Ramos (cell line): ENCODE measurements around the gene PCDHA4.
"Not testable (repeated sequence)": the region's sequence is repeated elsewhere in the genome, so short reads cannot be mapped to it uniquely, and the experiment has no call there.

Source experiments
- in situ Hi-C: fragments of 300-500 bp; cut with MboI; formaldehyde crosslinking; loops from one replicate; pipeline ENCODE4 v1.14.3; 2022; ENCODE audit warnings: low sequenced_read_pairs; ENCODE audit not compliant: unreplicated experiment

PCDHA4 gene

DNA sequence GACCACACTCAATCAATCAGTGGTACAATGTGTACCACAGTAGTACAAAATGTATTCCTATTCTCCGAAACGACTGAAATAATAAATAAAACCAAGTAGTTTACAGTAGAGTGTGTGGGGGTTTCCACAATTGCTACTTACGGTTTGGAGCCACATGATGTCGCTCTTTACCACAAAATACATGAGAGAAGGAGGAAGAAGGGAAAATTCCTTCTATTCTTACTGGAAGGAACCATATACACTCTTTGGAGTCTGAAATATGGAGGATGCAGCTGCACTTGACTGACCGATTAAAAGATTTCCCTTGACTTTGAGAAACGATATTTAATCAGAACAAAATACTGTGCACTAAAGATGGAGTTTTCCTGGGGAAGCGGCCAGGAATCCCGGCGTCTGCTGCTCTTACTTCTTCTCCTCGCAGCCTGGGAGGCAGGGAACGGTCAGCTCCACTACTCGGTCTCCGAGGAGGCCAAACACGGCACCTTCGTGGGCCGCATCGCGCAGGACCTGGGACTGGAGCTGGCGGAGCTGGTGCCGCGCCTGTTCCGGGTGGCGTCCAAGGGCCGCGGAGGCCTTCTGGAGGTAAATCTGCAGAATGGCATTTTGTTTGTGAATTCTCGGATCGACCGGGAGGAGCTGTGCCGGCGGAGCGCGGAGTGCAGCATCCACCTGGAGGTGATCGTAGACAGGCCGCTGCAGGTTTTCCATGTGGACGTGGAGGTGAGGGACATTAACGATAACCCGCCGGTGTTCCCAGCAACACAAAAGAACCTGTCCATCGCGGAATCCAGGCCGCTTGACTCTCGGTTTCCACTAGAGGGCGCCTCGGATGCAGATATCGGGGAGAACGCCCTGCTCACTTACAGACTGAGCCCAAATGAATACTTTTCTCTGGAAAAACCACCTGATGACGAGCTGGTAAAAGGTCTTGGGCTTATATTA is at the start of gene PCDHA4:
Gene PCDHA4, plus strand, starts transcription at position 235 of the 942 bp plus-strand sequence.
- in situ Hi-C loops: no loop called here

DNA sequence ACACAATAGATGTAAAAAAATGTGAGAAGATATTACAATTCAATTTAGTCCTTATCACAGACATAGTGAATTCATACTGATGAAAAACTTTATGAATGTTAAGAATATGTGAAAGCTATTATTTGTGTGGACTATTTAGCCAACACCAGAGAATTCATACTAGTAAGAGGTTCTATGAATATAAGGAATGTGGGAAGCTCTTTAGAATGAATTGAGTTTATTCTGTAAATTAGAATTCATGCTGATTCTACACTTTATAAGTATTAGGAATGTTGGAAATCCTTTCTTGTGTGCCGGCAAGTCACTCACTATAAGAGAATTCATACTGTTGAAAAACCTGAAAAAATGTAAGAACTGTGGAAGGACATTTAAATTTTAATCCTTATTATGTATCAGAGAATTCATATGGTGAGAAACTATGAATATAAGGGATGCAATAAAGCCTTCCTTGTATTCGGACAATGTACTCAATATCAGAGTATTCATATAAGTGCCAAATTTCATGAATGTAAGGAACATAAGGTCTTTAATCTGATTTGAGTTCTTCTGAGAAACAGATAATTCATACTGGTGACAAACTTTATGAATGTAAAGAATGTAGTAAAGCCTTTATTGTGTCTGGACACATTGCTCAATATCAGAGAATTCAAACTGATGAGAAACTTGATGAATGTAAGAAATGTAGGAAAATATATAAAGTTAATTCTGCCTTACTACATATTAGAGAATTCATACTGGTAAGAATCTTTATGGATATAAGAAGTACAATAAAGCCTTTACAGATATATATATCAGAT is 42.5 kb upstream of the PCDHA4 start:
- in situ Hi-C loops: no loop called here

DNA sequence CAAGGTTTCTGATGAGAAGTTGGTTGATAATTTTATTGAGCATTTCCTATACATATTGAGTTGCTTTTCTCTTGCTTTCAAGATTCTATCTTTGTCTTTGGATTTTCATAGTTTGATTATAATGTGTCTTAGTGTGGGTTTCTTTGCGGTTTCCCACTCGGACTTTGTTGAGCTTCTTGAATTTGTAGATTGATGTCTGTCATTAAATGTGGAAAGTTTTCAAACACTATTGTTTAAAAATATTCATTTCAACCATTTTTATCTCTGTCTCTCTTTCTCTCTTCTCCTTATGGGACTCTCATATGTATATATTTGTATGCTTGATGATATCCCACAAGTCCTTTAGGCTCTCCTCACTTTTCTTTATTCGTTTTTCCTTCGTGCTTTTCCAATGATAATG is 39.4 kb upstream of the PCDHA4 start:
- in situ Hi-C loops: no loop called here

DNA sequence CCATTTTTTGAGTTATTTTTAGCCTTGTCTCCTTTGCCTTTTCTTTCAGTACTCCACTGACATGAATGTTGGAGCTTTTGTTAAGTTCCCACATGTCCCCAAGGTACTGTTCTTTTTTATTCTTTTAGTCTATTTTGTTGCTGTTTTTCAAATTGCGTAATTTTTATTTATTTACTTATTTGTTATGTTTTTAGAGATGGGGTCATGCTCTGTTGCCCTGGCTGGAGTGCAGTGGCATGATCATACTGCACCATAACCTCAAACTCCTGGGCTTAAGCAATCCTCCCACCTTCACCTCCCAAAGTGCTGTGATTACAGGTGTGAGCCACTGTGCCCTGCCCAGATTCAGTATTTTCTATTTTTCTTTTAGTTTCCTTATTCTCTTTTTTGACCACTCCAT is 26.4 kb upstream of the PCDHA4 start:
- in situ Hi-C loops: no loop called here

DNA sequence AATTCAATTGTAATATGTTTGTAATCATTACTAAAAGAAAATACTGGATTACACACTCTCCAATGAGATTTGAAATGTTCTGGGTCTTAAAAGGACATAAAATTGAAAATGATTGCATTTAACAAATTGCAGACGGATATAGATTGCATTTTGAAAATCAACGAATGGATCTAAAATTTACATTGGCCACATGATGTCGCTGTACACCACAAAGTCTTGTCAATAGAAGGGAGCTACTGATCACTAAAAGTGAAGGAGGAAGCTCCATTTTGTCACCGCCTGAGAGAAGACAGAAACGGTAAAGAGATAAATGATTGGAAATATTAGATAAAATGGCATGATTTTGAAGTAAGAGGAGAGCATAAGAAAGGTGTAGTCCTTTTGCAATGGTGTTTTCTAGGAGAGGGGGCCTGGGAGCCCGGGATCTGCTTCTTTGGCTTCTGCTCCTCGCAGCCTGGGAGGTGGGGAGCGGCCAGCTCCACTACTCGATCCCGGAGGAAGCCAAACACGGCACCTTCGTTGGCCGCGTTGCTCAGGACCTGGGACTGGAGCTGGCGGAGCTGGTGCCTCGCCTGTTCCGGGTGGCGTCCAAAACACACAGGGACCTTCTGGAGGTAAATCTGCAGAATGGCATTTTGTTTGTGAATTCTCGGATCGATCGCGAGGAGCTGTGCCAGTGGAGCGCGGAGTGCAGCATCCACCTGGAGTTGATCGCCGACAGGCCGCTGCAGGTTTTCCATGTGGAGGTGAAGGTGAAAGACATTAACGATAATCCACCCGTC is 20.8 kb upstream of the PCDHA4 start, which contains the start of gene PCDHA1:
Gene PCDHA1, plus strand, starts transcription at position 236 of the 782 bp plus-strand sequence.
- in situ Hi-C loops: no loop called here

DNA sequence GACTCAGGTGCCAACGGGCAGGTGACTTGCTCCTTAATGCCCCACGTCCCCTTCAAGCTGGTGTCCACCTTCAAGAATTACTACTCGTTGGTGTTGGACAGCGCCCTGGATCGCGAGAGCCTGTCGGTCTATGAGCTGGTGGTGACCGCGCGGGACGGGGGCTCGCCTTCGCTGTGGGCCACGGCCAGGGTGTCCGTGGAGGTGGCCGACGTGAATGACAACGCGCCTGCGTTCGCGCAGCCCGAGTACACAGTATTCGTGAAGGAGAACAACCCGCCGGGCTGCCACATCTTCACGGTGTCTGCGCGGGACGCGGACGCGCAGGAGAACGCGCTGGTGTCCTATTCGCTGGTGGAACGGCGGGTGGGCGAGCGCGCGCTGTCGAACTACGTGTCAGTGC is 19.4 kb upstream of the PCDHA4 start:
- in situ Hi-C loops: not testable (repeated sequence)

DNA sequence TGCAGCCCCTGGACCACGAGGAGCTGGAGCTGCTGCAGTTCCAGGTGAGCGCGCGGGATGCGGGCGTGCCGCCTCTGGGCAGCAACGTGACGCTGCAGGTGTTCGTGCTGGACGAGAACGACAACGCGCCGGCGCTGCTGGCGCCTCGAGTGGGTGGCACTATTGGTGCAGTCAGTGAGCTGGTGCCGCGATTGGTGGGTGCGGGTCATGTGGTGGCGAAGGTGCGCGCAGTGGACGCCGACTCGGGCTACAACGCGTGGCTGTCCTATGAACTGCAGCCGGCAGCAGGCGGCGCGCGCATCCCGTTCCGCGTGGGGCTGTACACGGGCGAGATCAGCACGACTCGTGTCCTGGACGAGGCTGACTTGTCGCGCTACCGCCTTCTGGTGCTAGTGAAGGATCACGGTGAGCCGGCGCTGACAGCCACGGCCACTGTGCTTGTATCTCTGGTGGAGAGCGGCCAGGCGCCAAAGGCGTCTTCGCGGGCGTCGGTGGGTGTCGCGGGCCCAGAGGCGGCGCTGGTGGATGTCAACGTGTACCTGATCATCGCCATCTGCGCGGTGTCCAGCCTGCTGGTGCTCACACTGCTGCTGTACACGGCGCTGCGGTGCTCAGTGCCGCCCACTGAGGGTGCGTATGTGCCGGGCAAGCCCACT is 18.9 kb upstream of the PCDHA4 start:
- in situ Hi-C loops: not testable (repeated sequence)

DNA sequence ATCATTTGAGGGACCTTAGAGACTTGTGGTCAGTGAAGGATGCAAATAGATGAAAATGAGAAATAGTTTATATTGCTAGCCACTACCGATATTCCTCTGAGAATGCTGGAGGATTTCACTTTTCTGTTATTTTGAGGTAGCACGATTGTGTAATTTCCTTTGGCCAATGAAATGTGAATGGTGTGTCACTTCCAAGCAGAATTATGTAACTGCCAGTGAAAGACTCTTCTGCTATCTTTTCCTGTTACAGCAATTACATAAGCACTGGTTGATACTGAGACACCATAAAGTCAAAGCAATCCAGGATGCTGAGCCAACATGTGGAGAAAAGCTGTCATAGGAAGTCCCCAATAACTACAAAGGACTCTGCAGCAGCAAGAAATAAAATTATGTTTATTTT is 15.8 kb upstream of the PCDHA4 start:
- in situ Hi-C loops: no loop called here

DNA sequence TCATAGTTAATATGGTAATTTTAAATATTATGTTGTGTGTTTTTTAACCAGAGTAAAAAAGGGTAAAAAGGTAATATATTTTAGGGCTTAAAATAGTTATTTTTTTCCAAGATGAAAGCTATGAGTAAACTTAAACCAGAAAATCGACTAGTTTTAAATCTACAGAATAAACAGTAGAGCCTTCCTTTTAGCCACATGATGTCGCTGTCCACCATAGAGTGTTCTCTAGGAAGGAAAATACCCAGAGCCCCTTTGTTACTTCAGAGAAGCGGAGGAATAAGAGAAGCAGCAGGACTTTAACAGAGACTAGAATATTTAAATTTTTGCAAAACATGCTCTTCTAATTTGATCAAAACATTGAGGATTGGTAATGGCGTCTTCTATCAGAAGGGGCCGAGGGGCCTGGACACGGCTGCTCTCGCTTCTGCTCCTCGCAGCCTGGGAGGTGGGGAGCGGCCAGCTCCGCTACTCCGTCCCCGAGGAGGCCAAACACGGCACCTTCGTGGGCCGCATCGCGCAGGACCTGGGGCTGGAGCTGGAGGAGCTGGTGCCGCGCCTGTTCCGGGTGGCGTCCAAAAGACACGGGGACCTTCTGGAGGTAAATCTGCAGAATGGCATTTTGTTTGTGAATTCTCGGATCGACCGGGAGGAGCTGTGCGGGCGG is 12.1 kb upstream of the PCDHA4 start, which contains the start of gene PCDHA2:
Gene PCDHA2, plus strand, starts transcription at position 258 of the 664 bp plus-strand sequence.
- in situ Hi-C loops: no loop called here

DNA sequence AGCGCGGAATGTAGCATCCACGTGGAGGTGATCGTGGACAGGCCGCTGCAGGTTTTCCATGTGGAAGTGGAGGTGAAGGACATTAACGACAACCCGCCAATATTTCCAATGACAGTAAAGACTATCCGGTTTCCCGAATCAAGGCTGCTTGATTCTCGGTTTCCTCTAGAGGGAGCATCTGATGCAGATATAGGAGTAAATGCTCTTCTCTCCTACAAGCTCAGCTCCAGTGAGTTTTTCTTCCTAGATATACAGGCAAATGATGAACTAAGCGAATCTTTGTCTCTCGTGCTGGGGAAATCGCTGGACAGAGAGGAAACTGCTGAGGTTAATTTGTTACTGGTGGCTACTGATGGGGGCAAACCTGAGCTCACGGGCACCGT is 11.6 kb upstream of the PCDHA4 start:
- in situ Hi-C loops: no loop called here

DNA sequence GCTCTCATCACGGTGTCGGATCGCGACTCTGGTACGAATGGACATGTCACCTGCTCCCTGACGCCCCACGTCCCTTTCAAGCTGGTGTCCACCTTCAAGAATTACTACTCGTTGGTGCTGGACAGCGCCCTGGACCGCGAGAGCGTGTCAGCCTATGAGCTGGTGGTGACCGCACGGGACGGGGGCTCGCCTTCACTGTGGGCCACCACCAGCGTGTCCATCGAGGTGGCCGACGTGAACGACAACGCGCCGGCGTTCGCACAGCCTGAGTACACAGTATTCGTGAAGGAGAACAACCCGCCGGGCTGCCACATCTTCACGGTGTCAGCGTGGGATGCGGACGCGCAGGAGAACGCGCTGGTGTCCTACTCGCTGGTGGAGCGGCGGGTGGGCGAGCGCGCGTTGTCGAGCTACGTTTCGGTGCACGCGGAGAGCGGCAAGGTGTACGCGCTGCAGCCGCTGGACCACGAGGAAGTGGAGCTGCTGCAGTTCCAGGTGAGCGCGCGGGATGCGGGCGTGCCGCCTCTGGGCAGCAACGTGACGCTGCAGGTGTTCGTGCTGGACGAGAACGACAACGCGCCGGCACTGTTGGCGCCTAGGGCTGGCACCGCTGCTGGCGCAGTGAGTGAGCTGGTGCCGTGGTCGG is 10.7 kb upstream of the PCDHA4 start:
- in situ Hi-C loops: not testable (repeated sequence)

DNA sequence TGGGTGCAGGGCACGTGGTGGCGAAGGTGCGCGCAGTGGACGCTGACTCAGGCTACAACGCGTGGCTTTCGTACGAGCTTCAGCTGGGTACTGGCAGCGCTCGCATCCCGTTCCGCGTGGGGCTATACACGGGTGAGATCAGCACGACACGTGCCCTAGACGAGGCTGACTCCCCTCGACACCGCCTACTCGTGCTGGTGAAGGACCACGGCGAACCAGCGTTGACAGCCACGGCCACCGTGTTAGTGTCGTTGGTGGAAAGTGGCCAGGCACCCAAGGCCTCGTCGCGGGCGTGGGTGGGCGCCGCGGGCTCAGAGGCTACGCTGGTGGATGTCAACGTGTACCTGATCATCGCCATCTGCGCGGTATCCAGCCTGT is 10.2 kb upstream of the PCDHA4 start:
- in situ Hi-C loops: no loop called here

DNA sequence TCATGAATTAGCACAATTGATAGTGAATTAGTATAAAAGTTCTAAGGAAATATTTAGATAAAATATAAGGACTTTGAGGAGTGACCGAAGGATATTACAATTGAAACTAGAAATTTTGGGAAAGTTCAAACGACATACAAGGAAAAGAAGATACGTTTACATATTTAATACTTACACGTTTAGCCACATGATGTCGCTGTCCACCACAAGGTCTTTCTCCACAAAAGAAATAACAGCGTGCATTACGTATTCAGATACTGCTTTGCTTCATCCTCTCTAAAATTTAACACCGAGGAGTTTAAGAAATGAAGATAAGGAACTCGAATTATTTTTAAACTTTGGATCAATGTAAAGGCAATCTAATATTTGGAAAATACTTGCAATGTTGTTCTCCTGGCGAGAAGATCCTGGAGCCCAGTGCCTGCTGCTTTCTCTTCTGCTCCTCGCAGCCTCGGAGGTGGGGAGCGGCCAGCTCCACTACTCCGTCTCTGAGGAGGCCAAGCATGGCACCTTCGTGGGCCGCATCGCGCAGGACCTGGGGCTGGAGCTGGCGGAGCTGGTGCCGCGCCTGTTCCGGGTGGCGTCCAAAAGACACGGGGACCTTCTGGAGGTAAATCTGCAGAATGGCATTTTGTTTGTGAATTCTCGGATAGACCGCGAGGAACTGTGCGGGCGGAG is 5.9 kb upstream of the PCDHA4 start, which contains the start of gene PCDHA3:
Gene PCDHA3, plus strand, starts transcription at position 242 of the 678 bp plus-strand sequence.
- in situ Hi-C loops: no loop called here

DNA sequence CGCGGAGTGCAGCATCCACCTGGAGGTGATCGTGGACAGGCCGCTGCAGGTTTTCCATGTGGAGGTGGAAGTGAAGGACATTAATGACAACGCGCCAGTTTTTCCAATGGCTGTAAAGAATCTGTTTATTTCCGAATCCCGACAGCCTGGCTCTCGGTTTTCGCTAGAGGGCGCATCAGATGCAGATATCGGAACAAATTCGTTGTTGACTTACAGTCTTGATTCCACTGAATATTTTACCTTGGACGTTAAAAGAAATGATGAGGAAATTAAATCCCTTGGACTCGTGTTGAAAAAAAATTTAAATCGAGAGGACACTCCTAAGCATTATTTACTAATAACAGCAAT is 5.4 kb upstream of the PCDHA4 start:
- in situ Hi-C loops: no loop called here

DNA sequence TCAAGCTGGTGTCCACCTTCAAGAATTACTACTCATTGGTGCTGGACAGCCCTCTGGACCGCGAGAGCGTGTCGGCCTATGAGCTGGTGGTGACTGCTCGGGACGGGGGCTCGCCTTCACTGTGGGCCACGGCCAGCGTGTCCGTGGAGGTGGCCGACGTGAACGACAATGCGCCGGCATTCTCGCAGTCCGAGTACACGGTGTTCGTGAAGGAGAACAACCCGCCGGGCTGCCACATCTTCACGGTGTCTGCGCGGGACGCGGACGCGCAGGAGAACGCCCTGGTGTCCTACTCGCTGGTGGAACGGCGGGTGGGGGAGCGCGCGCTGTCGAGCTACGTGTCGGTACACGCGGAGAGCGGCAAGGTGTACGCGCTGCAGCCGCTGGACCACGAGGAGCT is 4.5 kb upstream of the PCDHA4 start:
- in situ Hi-C loops: not testable (repeated sequence)

DNA sequence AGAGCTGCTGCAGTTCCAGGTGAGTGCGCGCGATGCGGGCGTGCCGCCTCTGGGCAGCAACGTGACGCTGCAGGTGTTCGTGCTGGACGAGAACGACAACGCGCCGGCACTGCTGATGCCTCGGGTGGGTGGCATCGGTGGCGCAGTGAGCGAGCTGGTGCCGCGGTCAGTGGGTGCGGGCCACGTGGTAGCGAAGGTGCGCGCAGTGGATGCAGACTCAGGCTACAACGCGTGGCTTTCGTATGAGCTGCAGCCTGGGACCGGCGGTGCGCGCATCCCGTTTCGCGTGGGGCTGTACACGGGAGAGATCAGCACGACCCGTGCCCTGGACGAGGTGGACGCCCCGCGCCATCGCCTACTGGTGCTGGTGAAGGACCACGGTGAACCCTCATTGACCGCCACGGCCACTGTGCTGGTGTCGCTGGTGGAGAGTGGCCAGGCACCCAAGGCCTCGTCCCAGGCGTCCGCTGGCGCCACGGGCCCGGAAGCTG is 4.0 kb upstream of the PCDHA4 start:
- in situ Hi-C loops: no loop called here

DNA sequence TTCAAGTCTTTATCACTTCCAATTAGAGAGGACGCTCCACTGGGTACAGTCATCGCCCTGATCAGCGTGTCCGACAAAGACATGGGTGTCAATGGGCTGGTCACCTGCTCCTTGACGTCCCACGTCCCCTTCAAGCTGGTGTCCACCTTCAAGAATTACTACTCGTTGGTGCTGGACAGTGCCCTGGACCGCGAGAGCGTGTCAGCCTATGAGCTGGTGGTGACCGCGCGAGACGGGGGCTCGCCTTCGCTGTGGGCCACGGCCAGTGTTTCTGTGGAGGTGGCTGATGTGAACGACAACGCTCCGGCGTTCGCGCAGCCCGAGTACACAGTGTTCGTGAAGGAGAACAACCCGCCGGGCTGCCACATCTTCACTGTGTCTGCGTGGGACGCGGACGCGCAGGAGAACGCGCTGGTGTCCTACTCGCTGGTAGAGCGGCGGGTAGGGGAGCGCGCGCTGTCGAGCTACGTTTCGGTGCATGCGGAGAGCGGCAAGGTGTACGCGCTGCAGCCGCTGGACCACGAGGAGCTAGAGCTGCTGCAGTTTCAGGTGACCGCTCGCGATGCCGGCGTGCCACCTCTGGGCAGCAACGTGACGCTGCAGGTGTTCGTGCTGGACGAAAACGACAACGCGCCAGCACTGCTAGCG is 1.5 kb downstream of the PCDHA4 start:
- in situ Hi-C loops: not testable (repeated sequence)

DNA sequence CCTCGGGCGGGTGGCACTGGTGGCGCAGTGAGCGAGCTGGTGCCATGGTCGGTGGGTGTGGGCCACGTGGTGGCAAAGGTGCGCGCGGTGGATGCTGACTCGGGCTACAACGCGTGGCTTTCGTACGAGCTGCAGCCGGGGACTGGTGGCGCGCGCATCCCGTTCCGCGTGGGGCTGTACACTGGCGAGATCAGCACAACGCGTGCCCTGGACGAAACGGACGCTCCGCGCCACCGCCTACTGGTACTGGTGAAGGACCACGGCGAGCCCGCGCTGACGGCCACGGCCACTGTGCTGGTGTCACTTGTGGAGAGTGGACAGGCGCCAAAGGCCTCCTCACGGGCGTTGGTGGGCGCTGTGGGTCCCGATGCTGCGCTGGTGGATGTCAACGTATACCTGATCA is 2.0 kb downstream of the PCDHA4 start:
- in situ Hi-C loops: no loop called here
